HL-60/S4 treated with phorbol 12-myristate 13-acetate at 8.2 ng/mL for 4 days and 3 days (cell line): ENCODE results near the gene POLD2.

Experiments used
- in situ Hi-C: fragments of 300-500 bp; cut with MboI; formaldehyde crosslinking; loops from 2 replicates; pipeline ENCODE4 v1.15.0; 2022; ENCODE audit warnings: low sequenced_read_pairs

POLD2 gene

GRCh38 chr7:44065431-44066110 is 57.8 kb downstream of the POLD2 start, which contains the start of gene PGAM2:
PGAM2 (minus strand) TSS chr7:44065567; CDS start chr7:44065529, 38 bp downstream.
- in situ Hi-C loops, result no loop called here

DNA sequence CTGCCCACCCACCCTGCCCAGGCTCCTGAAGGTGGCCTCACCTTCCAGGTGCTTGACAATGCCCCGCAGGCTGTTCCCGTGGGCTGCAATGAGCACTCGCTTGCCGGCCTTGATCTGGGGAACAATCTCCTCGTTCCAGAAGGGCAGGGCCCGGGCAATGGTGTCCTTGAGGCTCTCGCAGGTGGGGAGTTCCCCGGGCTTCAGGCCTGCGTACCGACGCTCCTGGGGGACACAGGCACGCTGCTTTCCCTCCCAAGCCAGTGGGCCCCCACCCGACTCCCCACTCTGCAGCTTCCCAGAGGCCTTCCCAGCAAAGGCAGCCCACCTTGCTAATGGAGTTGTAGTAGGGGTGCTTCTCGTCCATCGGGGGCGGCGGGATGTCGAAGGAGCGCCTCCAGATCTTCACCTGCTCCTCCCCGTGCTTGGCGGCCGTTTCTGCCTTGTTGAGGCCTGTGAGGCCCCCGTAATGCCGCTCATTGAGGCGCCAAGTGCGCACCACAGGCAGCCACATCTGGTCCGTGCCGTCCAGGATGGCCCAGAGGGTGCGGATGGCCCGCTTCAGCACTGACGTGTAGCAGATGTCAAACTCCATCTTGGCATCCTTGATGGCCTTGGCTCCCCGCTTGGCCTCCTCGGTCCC is 58.4 kb downstream of the POLD2 start:
- in situ Hi-C loops, result no loop called here
